ENCODE measurements around the gene RNF13. TPM values are rescaled to one million over a fixed set of nuclear protein-coding genes. Genes with fewer than 3 reads are reported as not detected.

The RNF13 gene
- total and polyA plus RNA-seq, 2 donors (not counting 1 experiment from before 2014, with no cell fraction given) = 38.0 to 86.5 TPM

DNA sequence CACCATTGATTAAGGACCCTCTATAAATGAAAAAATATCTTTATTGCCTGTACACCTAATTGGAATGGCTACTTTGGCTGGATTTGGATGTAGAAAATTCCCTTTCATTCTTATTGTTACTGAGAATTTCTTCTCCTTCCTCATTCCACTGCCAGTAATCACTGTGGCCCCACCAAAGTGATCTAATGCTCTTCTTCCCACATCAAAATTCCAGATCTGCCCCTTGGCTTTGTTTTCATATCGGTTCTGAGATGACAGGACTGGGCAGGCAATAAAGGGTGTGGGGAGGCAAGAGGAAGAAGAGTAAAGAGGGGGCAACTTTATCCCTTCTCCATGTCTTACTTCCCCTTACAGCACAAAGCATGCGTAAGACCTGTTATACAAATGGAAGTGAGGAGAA lies 22.7 kb upstream of the RNF13 start:
- WGBS (ENCODE audit: insufficient coverage) = no CpG with 5 or more reads among the region's 2 CpGs
- H3K79me2 ChIP-seq (ENCODE audit: control insufficient read depth, insufficient read depth, low read length) = no peaks in the 10 kb centered on the region
- no peak overlapping the region for H3K27ac ChIP-seq (ENCODE audit: low read length in 2 of 2)
- H3K9me3 Mint-ChIP-seq (ENCODE audit: insufficient read depth) = no peaks in the 10 kb centered on the region
- H3K4me3 ChIP-seq (ENCODE audit: control extremely low read depth in 1 of 5, extremely low read depth in 1 of 5, insufficient read depth in 1 of 5, low read depth in 2 of 5, low read length in 4 of 5) = no peak overlapping the region
- no peaks in the 10 kb centered on the region for H3K4me1 Mint-ChIP-seq
- H2AFZ ChIP-seq (ENCODE audit: insufficient read depth, low read depth, low read length, poor library complexity, severe bottlenecking) = no peak overlapping the region
- no peaks in the 10 kb centered on the region for H3K9me3 ChIP-seq (ENCODE audit: control extremely low read depth in 1 of 3, control insufficient read depth in 2 of 3, insufficient read depth in 1 of 3, low read length in 2 of 3)
- H3K27me3 Mint-ChIP-seq = peaks cover 23% of the 10 kb centered on the region
- ATAC-seq (ENCODE audit: low read depth) (no peak), DNase-seq (no peak)
- H3K4me2 ChIP-seq (replicated peaks; ENCODE audit: low read depth, low read length, poor library complexity, severe bottlenecking) = no peak overlapping the region
- no peak for TF ChIP-seq EZH2 (IDR thresholded peaks at IDR 0.05; ENCODE audit: borderline replicate concordance, insufficient read depth, low read depth, low read length, poor library complexity, severe bottlenecking)
- TF ChIP-seq, protein P1, sequence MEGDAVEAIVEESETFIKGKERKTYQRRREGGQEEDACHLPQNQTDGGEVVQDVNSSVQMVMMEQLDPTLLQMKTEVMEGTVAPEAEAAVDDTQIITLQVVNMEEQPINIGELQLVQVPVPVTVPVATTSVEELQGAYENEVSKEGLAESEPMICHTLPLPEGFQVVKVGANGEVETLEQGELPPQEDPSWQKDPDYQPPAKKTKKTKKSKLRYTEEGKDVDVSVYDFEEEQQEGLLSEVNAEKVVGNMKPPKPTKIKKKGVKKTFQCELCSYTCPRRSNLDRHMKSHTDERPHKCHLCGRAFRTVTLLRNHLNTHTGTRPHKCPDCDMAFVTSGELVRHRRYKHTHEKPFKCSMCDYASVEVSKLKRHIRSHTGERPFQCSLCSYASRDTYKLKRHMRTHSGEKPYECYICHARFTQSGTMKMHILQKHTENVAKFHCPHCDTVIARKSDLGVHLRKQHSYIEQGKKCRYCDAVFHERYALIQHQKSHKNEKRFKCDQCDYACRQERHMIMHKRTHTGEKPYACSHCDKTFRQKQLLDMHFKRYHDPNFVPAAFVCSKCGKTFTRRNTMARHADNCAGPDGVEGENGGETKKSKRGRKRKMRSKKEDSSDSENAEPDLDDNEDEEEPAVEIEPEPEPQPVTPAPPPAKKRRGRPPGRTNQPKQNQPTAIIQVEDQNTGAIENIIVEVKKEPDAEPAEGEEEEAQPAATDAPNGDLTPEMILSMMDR (IDR thresholded peaks at IDR 0.05) = no peak
- intact Hi-C loops (cut with micrococcal nuclease) = no loop called here
- H3K27ac Mint-ChIP-seq = no peak overlapping the region
- no peak overlapping the region for H3K9ac ChIP-seq (ENCODE audit: low read length)
- H4K20me1 ChIP-seq (ENCODE audit: control insufficient read depth, insufficient read depth, low read length, poor library complexity, severe bottlenecking) = no peaks in the 10 kb centered on the region
- POLR2A ChIA-PET = no interaction called here
- CTCF ChIA-PET = no interaction called here
- H3K4me1 ChIP-seq (ENCODE audit: control insufficient read depth in 2 of 2, insufficient read depth in 2 of 2, low read length in 2 of 2) = no peaks in the 10 kb centered on the region
- no peaks in the 10 kb centered on the region for H3K36me3 ChIP-seq (replicated peaks in 1 of 2; ENCODE audit: control extremely low read depth in 1 of 2, control insufficient read depth in 1 of 2, extremely low read depth in 1 of 2, insufficient read depth in 2 of 2, low read length in 1 of 2)
- H3K27me3 ChIP-seq (replicated peaks in 1 of 4; ENCODE audit: control extremely low read depth in 1 of 4, control insufficient read depth in 3 of 4, insufficient read depth in 4 of 4, low read length in 3 of 4) = peaks cover 0 to 14% (median 6%) of the 10 kb centered on the region in 4 experiments
- H3K4me3 Mint-ChIP-seq = no peak overlapping the region

DNA sequence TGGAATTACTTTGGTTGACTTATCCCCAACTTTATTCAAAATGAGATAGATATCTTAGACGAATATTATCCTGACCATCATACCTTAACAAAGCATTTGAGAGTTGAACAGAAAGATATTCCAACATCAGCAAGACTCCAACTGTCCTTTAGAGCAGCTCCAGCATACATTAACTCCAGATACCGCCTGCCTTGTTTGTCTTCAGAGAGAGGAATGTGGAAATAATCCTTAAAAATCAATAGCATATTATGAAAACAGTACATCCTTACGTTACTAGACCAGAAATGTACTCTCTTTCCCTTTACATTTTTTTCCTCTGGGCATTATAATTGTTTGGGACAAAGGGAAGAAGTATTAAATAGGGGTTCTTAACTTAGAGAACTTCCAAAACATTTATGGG lies 22.3 kb upstream of the RNF13 start:
- ATAC-seq (ENCODE audit: low read depth) (no peak), DNase-seq (no peak)
- H3K4me2 ChIP-seq (replicated peaks; ENCODE audit: low read depth, low read length, poor library complexity, severe bottlenecking) = no peak overlapping the region
- no peak overlapping the region for H3K9ac ChIP-seq (ENCODE audit: low read length)
- no peak overlapping the region for H3K27ac ChIP-seq (ENCODE audit: low read length in 2 of 2)
- H2AFZ ChIP-seq (ENCODE audit: insufficient read depth, low read depth, low read length, poor library complexity, severe bottlenecking) = no peak overlapping the region
- POLR2A ChIA-PET = no interaction called here
- CTCF ChIA-PET = interaction anchor here (2.6 kb wide), 1 partner anchor 18 kb away, joined by 13 read pairs; no protein-coding TSS in a partner anchor
- H4K20me1 ChIP-seq (ENCODE audit: control insufficient read depth, insufficient read depth, low read length, poor library complexity, severe bottlenecking) = no peaks in the 10 kb centered on the region
- no peaks in the 10 kb centered on the region for H3K79me2 ChIP-seq (ENCODE audit: control insufficient read depth, insufficient read depth, low read length)
- H3K9me3 Mint-ChIP-seq (ENCODE audit: insufficient read depth) = no peaks in the 10 kb centered on the region
- no peak overlapping the region for H3K4me3 Mint-ChIP-seq
- no peaks in the 10 kb centered on the region for H3K9me3 ChIP-seq (ENCODE audit: control extremely low read depth in 1 of 3, control insufficient read depth in 2 of 3, insufficient read depth in 1 of 3, low read length in 2 of 3)
- TF ChIP-seq, protein P1 (IDR thresholded peaks at IDR 0.05) = no peak
- TF ChIP-seq EZH2 (IDR thresholded peaks at IDR 0.05; ENCODE audit: borderline replicate concordance, insufficient read depth, low read depth, low read length, poor library complexity, severe bottlenecking) = no peak
- WGBS (ENCODE audit: insufficient coverage) = no CpG with 5 or more reads among the region's 3 CpGs
- no peaks in the 10 kb centered on the region for H3K36me3 ChIP-seq (replicated peaks in 1 of 2; ENCODE audit: control extremely low read depth in 1 of 2, control insufficient read depth in 1 of 2, extremely low read depth in 1 of 2, insufficient read depth in 2 of 2, low read length in 1 of 2)
- intact Hi-C loops (cut with micrococcal nuclease) = no loop called here
- H3K27ac Mint-ChIP-seq = no peak overlapping the region
- peaks cover 0 to 14% (median 6%) of the 10 kb centered on the region in 4 experiments for H3K27me3 ChIP-seq (replicated peaks in 1 of 4; ENCODE audit: control extremely low read depth in 1 of 4, control insufficient read depth in 3 of 4, insufficient read depth in 4 of 4, low read length in 3 of 4)
- H3K4me3 ChIP-seq (ENCODE audit: control extremely low read depth in 1 of 5, extremely low read depth in 1 of 5, insufficient read depth in 1 of 5, low read depth in 2 of 5, low read length in 4 of 5) = no peak overlapping the region
- H3K4me1 ChIP-seq (ENCODE audit: control insufficient read depth in 2 of 2, insufficient read depth in 2 of 2, low read length in 2 of 2) = no peaks in the 10 kb centered on the region
- no peaks in the 10 kb centered on the region for H3K4me1 Mint-ChIP-seq
- peaks cover 23% of the 10 kb centered on the region for H3K27me3 Mint-ChIP-seq
